ENCODE measurements around the gene FRAS1. TPM values are rescaled to one million over a fixed set of nuclear protein-coding genes. Genes with fewer than 3 reads are reported as not detected.

Gene FRAS1
- total RNA-seq, 1 donor from 2014 or later, result 8.8 TPM

DNA sequence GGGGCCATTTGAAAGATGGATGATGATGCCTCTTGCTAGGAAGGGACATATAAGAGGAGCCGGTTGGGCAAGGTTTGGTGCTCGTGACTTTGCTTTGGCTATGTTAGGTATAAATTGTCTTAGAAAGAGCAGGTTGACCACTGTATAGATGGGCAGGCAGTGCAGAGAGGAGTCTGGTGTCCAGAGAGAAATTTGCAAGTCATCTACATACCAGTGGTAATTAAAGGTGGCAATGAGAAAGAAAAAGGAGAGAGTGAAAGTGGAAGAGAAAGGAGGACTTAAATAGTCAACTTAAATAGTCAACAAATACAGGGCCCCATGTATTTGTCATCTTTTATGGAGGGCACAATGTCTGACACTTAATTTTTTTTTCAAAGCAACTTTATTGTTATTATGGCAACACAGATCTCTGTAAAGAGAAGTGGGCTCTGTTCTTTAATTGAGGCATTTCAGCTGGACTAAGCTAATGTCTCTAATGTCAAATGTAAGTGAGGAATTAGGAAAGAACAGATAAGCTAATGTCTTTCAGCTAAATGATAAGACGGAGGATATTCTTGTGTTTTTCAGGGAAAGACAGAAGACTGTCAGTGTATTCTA lies 419.1 kb downstream of the FRAS1 start:
- intact Hi-C loops (cut with DNase I), result no loop called here
- Histone ChIP-seq H3K27ac (no peak overlapping the region), H3K9me3 (no peaks in the 10 kb centered on the region), H3K27me3 (no peaks in the 10 kb centered on the region), H3K36me3 (no peaks in the 10 kb centered on the region), H3K4me3 (no peak overlapping the region), H3K4me1 (no peaks in the 10 kb centered on the region)
- TF ChIP-seq POLR2A (IDR thresholded peaks at IDR 0.05), result no peak
- TF ChIP-seq, protein P1, sequence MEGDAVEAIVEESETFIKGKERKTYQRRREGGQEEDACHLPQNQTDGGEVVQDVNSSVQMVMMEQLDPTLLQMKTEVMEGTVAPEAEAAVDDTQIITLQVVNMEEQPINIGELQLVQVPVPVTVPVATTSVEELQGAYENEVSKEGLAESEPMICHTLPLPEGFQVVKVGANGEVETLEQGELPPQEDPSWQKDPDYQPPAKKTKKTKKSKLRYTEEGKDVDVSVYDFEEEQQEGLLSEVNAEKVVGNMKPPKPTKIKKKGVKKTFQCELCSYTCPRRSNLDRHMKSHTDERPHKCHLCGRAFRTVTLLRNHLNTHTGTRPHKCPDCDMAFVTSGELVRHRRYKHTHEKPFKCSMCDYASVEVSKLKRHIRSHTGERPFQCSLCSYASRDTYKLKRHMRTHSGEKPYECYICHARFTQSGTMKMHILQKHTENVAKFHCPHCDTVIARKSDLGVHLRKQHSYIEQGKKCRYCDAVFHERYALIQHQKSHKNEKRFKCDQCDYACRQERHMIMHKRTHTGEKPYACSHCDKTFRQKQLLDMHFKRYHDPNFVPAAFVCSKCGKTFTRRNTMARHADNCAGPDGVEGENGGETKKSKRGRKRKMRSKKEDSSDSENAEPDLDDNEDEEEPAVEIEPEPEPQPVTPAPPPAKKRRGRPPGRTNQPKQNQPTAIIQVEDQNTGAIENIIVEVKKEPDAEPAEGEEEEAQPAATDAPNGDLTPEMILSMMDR (IDR thresholded peaks at IDR 0.05), result no peak
- no peak for TF ChIP-seq POLR2AphosphoS5 (IDR thresholded peaks at IDR 0.05; ENCODE audit: insufficient read depth in 1 of 2, low read depth in 1 of 2)
- DNase-seq (ENCODE audit: extremely low spot score in 2 of 2), result no peak

DNA sequence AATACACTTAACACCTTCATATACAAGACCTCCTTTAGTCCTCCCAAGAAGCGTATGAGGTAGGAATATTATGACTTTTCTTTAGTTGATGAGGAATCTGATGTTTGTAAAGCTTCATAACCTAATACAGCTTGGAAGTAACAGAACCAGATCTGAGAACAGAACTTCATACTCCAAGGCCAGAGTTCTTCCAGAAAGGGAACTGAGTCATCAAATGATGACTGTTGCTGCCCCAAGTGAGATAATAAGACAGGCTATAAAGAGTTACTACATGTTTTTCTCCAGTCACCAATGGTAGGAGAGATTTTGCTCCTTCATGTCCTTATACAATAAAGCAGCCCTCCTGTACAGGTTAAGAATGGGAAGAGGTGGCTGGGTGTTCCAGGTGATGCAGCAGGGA lies 420.2 kb downstream of the FRAS1 start:
- TF ChIP-seq, protein P1 (IDR thresholded peaks at IDR 0.05), result no peak
- TF ChIP-seq POLR2A (IDR thresholded peaks at IDR 0.05), result no peak
- TF ChIP-seq POLR2AphosphoS5 (IDR thresholded peaks at IDR 0.05; ENCODE audit: insufficient read depth in 1 of 2, low read depth in 1 of 2), result no peak
- Histone ChIP-seq H3K4me1 (no peaks in the 10 kb centered on the region), H3K36me3 (no peaks in the 10 kb centered on the region), H3K9me3 (no peaks in the 10 kb centered on the region), H3K4me3 (no peak overlapping the region), H3K27me3 (no peaks in the 10 kb centered on the region), H3K27ac (no peak overlapping the region)
- intact Hi-C loops (cut with DNase I), result no loop called here
- DNase-seq (ENCODE audit: extremely low spot score in 2 of 2), result no peak

DNA sequence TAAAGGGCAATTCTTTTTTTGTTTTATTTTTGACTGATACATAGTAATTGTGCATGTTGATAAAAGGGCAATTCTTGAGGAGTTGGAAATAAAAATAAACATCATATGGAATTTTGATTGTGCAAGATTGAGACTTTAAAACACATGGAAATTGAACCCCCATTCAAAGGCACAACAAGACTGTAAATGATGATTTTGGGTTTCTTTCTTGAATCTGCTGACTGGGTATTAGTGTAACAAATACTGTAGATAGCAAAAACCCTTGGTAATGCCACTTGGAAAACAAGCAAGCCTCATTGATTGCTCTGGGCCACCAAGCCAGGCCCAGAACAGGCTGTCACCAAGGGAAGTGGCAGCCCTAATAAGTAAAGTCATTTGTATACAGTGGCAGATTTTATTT lies 421.4 kb downstream of the FRAS1 start:
- intact Hi-C loops (cut with DNase I), result no loop called here
- no peaks in the 10 kb centered on the region for H3K36me3 ChIP-seq
- no peaks in the 10 kb centered on the region for H3K27me3 ChIP-seq
- H3K4me3 ChIP-seq, result no peak overlapping the region
- H3K27ac ChIP-seq, result no peak overlapping the region
- TF ChIP-seq, protein P1 (IDR thresholded peaks at IDR 0.05), result no peak
- no peak for TF ChIP-seq POLR2AphosphoS5 (IDR thresholded peaks at IDR 0.05; ENCODE audit: insufficient read depth in 1 of 2, low read depth in 1 of 2)
- no peak for TF ChIP-seq POLR2A (IDR thresholded peaks at IDR 0.05)
- DNase-seq (ENCODE audit: extremely low spot score in 2 of 2), result no peak
- no peaks in the 10 kb centered on the region for H3K9me3 ChIP-seq
- no peaks in the 10 kb centered on the region for H3K4me1 ChIP-seq

DNA sequence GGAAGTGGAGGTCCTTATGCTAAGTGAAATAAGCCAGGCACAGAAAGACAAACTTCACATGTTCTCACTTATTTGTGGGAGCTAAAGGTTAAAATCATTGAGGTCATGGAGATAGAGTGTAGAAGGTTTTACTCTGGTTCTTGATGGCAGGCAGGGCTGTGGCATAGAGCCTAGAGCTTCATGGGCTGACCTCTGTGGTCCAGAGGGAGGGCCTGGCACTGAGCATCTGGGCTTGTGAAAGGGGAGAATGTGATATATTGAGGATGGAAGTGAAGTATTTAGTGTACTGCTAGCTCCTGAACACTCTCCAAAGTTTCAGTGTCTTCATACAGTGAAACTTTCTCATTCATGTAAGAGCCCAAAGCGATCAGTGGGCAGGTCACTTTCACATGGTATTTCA lies 423.2 kb downstream of the FRAS1 start:
- TF ChIP-seq POLR2AphosphoS5 (IDR thresholded peaks at IDR 0.05; ENCODE audit: insufficient read depth in 1 of 2, low read depth in 1 of 2), result no peak
- no peak for TF ChIP-seq POLR2A (IDR thresholded peaks at IDR 0.05)
- TF ChIP-seq, protein P1 (IDR thresholded peaks at IDR 0.05), result no peak
- Histone ChIP-seq H3K4me1 (no peaks in the 10 kb centered on the region), H3K4me3 (no peak overlapping the region), H3K9me3 (no peaks in the 10 kb centered on the region), H3K36me3 (no peaks in the 10 kb centered on the region), H3K27me3 (no peaks in the 10 kb centered on the region), H3K27ac (peak overlapping the region; percentile 76)
- DNase-seq (ENCODE audit: extremely low spot score in 2 of 2), result no peak
- intact Hi-C loops (cut with DNase I), result no loop called here

DNA sequence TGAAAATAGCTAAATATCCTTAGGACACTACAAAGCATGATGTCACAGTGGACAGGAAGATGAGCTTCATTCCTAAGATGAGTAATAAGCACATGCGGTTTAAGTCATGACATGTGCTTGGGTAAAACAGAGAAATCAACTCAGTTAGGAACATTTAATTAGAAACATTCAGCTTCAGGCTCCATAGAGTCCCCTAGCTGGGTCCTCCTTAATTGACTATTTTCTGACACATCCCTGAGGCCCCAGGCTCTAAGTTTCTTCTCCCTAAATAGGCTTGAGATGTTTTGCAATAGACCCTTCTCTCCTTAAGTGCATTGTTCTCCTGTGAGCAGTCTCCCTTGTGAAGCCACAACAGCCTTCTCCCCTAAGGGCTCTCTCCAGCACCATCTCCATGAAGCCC lies 424.1 kb downstream of the FRAS1 start:
- H3K27me3 ChIP-seq, result no peaks in the 10 kb centered on the region
- H3K4me1 ChIP-seq, result no peaks in the 10 kb centered on the region
- peak overlapping the region; percentile 76 for H3K27ac ChIP-seq
- no peak overlapping the region for H3K4me3 ChIP-seq
- peak; percentile 35 to 59 for TF ChIP-seq POLR2AphosphoS5 (IDR thresholded peaks at IDR 0.05; ENCODE audit: insufficient read depth in 1 of 2, low read depth in 1 of 2)
- TF ChIP-seq, protein P1 (IDR thresholded peaks at IDR 0.05), result no peak
- DNase-seq (ENCODE audit: extremely low spot score in 2 of 2), result no peak
- H3K9me3 ChIP-seq, result no peaks in the 10 kb centered on the region
- intact Hi-C loops (cut with DNase I), result no loop called here
- no peaks in the 10 kb centered on the region for H3K36me3 ChIP-seq

All from vagina (tissue), 2 donors.